ENCODE data around the gene ADAM19.

- TF ChIP-seq CTCF (conservative IDR thresholded peaks at IDR 0.05; ENCODE audit: low read length) (no peak), EZH2phosphoT487 (IDR thresholded peaks at IDR 0.05; ENCODE audit: borderline replicate concordance, low read depth, low read length) (no peak)
These were observed 21.2 kb downstream of the ADAM19 start for GRCh38 chr5:157554179-157555036.
